Eye (tissue), 1 donor: ENCODE results near the gene RPS26.
"Not testable (repeated sequence)": the region's sequence is repeated elsewhere in the genome, so short reads cannot be mapped to it uniquely, and the experiment has no call there.

Experiments
- DNase-seq: peaks from one replicate; pipeline ENCODE4 v3.0.0-alpha.2; 2015

RPS26 gene

DNA sequence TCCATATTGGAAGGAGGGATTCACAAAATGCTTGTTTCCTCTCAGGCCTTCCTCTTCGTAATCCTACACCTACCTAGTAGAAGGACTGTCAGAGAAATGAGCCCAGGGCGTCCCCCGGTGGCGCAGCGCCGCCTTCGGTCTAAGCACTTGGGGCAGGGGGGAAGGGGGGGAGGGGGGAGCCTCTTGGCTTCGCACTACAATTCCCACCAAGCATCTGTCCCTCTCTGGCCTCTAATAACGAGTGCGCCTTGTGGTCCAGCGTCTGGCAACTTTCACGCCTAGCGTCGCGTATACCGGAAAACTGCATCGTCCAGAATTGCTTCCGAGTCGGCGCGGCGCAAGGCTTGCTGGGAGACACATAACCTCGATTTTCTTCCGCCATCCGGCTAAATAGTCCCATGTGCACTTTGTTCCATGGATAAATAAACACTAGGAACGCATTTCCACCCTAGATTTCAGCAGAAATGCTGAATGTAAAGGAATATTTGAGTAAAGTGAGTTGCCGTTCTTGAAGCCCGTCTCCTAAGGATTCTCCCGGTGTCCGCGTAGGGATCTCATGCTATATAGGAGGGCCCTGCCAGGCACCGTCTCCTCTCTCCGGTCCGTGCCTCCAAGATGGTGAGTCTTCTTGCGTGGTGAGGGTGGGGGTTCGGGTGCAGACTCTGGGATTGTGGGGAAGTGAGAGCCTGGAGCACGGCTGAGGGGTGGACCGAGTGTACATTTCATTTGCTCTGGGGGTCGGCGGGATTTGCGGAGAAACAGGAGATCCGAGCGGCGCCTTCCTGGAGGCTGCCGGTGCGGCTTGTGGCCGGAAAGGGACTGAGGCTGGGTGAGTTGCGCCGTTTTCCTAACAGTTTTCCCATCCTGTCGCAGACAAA is at the start of gene RPS26:
Gene RPS26, plus strand, starts transcription at position 367 of the 878 bp plus-strand sequence. Its CDS starts 249 bp downstream, at position 616.
- DNase-seq, result peak; percentile 99

DNA sequence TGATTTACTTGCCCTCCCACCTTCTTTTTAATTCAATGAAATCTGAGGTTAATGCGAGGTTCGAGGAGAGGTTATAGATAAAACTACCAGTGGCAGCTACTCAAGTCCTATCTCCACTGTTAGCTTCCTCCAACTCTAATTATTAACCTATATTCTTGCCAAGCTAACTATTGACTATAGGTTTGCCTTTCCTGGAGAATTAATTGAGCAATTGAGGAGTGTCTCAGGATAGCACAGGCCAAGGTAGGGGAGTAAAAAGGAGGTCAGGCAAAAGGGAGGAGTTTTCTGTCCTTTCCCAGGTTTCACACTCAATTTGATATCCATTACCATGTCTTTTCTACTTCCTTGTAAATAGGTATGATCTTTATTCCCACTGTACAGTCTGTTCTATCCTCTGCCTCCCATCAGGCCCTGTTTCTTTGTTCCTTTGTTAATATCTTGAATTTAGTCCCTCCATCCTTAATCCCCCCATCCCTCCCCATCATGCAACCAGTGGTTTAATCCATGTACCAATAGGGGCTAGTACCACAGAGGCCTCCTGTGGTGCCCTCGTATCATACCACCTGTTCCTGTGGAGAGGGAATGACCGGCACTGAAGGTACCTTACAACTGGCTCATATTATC is 48.4 kb upstream of the RPS26 start:
- no peak for DNase-seq

DNA sequence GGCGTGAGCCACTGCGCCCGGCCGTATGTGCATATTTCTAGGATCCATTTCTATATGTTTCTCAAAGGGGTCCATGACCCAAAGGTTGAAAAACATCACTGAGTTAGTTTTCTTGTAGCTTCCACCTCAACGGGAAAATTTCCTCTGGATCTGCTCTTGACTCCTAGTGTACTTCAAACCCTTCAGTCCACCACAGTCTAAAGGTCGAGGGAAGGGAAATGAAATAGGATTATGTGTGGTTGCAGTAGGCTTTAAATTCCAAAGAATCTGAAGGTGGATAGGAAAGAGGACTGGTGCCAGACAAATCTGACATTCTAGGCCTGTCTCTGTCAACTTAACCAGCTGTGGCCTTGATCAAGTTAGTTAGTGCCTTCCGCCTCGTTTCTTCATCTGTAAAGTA is 46.4 kb upstream of the RPS26 start:
- no peak for DNase-seq

DNA sequence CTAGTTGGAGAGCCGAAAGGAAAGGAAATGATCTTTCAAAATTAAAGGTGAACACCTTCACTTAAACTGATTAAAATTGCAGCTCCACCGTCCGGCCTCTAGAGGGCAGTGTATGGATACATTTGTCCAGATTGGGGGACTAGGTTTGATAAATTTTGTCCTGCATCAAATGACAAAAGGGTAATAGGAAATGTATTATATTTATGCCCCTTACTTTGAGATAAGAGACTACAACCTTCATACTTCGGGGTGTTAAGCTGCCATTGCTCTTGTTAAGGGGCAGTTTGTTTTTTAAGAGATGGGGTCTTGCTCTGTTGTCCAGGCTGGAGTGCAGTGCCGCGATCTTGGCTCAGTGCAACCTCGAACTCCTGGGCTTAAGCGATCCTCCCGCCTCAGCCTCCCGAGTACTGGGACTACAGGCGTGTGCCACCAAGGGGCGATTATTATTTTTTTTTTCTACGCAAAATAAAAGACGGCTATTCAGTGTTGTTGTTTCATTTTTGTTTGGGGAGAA is 45.5 kb upstream of the RPS26 start:
- DNase-seq, result peak; percentile 92

DNA sequence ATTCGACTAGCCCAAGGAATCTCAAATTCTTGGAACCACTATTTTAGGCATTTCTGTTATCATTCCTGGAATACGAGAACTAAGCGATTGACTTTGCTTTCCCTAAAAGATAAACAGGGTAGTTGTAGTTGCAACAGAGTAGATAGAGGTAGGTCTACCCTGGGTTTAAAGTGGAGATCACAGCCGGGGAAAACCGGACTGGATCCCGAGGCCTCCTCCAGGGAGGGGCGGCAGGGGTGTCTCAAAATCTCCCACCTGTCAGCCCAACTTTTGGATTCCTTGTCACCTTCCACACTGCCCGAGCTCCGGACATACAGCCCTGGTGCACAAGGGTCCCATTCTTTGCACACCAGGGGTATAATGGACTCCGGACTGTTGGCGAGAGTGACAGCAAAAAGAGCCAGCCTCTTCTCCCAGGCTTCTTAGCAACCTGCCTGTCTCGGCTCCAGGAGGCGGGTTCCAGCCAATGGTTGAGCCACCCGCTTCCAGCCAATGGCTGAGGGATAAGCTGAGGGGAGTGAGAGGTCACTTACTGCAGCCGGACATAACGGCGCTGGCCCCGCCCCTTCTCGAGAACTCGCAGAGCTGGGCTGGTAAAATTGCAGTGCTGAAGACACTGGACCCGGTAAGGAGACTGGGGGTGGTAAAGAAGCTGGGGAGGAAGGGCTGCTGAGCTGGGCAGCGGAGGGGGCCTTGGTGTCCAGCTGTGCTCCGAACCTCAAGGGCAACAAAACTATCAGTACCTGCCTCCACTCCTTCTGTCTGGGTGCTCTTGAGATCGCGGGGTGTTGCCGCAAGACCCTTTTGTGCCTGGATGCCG is 44.8 kb upstream of the RPS26 start, which contains the start of gene SUOX:
Gene SUOX, plus strand, starts transcription at position 562 of the 820 bp plus-strand sequence. CDS start 4,946 bp downstream, outside the sequence.
- DNase-seq, result peak; percentile 97

DNA sequence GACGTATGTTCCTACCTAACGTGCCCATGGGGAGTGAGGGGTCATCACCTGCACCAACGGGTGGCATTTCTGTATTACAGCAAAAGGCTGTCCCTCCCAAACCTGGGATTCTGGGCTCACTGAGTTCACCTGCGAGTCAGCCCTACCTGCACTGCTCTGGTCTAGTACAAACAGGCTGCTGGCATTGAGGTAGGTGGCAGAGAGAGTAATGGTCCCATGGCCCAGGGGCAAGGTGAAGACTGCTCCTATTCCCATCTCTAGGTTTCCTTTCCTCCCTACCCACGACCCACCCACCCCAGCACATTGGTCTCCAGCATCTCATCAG is 44.2 kb upstream of the RPS26 start:
- DNase-seq, result no peak

DNA sequence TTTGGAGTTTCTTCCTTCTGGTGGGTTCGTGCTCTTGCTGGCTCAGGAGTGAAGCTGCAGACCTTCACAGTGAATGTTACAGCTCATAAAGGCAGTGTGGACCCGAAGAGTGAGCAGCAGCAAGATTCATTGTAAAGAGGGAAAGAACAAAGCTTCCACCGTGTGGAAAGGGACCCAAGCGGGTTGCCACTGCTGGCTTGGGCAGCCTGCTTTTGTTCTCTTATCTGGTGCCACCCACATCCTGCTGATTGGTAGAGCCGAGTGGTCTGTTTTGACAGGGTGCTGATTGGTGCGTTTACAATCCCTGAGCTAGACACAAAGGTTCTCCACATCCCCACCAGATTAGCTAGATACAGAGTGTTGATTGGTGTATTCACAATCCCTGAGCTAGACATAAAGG is 42.2 kb upstream of the RPS26 start:
- not testable (repeated sequence) for DNase-seq

DNA sequence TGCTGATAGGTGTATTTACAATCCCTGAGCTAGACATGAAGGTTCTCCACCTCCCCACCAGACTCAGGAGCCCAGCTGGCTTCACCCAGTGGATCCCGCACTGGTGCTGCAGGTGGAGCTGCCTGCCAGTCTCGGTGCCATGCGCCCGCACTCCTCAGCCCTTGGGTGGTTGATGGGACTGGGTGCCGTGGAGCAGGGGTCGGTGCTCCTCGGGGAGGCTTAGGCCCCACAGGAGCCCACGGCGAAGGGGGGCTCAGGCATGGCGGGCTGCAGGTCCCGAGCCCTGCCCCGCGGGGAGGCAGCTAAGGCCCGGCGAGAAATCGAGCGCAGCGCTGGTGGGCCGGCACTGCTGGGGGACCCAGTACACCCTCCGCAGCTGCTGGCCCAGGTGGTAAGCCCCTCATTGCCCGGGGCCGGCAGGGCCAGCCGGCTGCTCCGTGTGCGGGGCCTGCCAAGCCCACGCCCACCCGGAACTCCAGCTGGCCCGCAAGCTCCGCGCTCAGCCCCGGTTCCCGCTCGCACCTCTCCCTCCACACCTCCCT is 41.6 kb upstream of the RPS26 start:
- not testable (repeated sequence) for DNase-seq

DNA sequence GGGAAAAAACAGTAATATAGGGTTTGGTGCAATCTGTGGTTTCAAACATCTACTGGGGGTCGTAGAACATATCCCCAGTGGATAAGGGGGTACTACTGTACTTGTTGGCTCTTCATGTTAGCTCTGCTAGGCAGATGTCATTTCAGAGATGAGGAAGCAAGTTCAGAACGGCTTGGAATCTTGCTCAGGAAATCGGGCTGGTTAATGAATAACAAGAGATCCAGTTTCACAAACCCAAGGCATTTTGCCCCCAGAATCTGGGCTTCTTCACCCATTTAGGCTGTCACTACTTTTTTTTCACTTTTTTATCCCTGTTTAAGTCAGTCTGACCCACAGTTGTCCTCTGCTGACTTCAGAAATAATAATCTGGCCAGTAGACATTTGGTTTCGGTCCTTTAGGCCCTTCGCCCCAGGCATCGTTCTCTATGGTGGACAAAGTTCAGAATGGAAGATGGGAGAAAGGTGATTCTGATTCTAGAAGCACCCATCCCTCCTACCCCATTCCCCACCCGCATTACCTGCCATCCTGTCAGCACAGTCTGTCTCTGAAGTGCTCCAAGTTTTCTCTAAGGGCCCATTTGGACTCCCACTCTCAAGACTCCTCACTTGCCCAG is 40.1 kb upstream of the RPS26 start:
- DNase-seq, result no peak

DNA sequence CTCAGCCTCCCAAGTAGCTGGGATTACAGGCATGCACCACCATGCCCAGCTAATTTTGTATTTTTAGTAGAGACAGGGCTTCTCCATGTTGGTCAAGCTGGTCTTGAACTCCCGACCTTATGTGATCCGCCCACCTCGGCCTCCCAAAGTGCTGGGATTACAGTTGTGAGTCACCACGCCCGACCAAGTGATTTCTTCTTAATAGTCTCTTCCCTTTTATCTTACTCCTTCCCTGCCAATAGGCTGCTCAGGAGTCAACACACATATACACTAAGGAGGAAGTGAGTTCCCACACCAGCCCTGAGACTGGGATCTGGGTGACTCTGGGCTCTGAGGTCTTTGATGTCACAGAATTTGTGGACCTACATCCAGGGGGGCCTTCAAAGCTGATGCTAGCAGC is 38.3 kb upstream of the RPS26 start:
- DNase-seq, result not testable (repeated sequence)

DNA sequence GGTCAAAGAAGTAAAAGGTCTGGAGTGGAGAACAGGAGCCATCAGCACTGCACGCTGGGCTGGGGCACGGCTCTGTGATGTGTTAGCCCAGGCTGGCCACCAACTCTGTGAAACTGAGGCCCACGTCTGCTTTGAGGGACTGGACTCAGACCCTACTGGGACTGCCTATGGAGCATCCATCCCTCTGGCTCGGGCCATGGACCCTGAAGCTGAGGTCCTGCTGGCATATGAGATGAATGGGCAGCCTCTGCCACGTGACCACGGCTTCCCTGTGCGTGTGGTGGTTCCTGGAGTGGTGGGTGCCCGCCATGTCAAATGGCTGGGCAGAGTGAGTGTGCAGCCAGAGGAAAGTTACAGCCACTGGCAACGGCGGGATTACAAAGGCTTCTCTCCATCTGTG is 37.5 kb upstream of the RPS26 start:
- DNase-seq, result no peak

DNA sequence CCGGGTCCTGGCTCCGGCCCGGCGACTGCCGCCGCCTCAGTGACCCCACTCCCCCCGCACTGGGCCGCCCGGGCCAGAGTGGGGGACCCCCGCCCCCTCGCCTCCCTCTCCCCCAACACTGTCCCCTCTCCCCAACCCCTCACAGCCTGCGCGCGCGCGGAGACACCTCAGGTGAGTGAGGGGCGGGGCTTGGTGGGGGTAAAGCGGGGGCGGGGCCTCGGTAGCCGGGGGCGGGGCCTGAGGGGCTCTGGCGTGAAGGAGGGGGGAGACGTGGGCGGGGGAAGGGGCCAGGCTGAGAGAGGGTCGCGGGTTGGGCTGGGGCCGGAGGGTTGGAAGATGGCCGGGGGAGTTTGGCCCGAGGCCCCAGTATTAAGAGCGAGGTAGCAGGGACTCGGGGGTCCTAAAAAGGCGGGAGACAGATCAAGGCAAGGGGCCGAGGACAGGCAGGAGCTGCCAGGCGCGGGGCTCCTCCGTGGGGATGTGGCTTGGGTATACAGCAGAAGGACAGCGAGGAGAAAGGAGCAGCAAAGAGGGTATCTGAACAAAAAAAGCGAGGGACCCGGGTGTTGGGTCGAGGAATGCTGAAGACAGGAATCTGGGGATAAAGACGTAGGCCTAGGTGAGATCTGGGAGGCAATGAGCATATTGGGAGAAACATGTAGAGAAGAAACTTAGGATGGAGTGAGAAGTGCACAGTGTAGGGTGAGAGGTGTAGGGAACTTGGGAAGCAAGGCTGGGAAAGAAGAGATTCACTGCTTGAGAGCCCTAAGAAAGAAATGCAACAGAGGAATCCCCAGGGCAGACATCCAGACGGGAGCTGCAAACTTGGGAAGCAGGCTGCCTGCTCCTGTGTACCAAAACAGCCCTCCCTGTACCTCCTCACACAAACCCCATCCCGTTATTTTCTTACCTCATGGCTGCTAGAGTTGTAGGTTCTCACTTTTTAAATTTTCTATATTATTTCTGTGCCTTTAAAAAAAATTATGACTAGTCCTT is 33.9 kb upstream of the RPS26 start:
- peak; percentile 83 for DNase-seq

DNA sequence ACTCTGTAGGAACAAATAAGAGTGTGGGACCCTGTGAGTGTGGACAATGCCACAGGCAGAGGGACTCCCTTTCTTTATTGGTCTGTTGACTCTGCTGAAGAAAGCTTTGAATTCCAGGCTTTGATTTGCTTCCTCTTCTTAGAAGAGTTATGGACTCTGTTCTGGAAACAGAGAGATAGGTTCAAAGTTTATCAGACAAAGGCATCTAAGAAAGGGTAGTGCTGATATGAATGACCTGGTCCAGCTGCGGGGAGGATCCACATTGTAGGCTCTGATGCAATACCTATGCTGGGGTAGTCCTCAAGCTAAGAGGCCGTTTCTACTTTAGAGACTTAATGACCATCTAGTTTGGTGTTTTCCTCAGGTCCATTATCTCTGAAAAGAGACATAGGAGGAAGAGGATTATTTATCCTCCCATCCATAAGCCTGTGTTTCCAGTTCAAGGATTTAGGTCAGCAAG is 31.6 kb upstream of the RPS26 start:
- no peak for DNase-seq

DNA sequence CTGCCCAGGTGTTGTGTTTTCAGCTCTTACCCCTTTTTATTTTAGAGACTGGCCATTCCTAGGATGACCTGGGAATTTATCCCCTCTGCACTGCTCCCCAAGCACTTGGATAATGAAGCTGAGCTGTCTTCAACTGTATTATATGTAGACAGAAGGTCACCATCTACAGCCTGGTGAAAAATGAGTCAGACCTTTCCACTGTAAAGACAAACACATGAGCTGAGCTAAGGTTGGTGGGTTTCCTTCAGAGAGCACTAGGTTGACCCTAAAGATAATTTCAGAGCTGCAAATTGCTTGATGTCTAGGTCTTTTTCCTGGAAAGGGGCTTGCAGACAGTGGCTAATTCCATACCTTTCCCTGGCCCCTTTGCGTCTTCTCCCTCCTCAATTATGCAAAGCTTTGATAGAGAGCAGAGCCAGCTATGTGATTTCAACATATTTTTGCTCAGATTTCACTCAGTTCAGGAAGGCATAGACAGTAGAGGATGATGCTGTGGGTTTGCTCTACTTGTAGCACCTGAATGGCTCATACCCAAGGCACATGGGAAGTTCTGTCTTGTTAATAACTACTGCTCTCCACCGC is 30.1 kb upstream of the RPS26 start:
- DNase-seq, result no peak

DNA sequence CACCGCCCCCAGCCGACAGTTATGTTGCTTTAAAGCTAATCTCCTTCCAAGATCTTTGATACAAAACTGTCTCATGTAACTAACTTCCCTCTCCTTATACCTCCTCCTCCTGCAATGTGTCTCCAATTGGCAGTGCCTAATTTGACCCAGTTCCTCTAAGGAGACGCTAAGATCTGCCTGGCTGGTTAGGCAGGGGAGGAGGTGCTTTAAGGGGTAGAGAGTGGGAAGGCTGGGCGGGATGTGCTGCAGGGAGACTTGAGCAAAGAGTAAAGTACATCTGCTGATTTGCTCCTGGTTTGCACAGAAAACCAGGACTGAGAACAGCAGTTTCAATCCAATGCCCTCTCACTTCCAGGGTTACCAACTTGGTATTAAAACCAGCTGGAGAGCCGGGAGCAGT is 28.2 kb upstream of the RPS26 start:
- DNase-seq, result peak; percentile 33

DNA sequence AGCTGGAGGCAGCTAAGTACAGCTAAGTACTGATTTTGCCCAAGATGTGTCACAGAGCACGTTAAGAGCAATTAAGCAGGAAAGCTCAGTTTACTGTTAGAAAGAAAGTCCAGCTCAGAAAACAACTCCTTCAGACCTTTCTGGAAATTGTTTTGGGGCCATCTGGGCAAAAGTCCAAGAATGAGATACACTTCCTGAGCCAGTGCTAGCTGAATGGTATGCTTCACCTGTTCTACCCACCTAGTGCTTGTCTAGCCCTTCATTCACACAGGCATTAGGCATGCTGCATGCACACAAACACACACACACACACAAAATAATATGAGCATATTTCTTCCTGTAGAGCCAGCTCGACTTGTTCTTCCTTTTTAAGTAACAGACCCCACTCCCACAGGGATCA is 27.5 kb upstream of the RPS26 start:
- peak; percentile 9 for DNase-seq

DNA sequence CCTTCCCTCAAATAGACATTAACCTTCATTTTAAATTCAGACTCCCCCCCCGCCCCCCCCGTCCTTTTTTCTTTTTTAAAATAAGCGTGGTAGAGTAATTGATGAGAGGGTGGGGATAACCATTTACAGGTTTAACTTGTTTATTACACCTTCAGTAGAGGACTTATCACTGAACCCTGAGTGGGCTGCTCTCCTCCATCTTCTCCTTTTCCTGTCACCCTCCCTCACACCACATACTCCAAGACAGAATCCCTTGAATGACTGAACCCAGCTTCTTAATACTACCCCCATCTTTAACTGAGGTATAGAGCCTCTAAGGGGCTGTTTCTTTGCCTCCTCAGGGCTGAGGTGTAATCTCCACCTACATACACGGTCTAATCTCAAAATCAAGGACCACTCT is 24.5 kb upstream of the RPS26 start:
- DNase-seq, result no peak

DNA sequence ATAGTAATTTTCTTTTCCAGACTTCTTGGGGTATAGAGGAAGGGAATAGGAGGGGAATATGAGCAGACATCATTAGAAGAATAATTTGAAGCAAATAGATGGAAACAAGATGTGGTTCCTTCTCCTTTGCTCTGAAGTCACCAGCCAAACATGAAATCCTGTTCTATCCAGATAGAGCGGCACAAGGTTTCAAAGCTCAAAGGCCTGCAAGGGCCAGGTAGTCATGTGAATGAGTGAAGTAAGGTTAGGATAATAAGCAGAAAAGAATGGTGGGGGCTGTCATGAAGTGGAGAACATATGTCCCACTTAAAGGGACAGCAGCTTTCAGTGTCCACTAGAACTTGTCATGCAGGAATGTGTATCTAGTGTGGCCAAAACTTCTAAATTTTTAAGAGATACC is 23.4 kb upstream of the RPS26 start:
- no peak for DNase-seq

DNA sequence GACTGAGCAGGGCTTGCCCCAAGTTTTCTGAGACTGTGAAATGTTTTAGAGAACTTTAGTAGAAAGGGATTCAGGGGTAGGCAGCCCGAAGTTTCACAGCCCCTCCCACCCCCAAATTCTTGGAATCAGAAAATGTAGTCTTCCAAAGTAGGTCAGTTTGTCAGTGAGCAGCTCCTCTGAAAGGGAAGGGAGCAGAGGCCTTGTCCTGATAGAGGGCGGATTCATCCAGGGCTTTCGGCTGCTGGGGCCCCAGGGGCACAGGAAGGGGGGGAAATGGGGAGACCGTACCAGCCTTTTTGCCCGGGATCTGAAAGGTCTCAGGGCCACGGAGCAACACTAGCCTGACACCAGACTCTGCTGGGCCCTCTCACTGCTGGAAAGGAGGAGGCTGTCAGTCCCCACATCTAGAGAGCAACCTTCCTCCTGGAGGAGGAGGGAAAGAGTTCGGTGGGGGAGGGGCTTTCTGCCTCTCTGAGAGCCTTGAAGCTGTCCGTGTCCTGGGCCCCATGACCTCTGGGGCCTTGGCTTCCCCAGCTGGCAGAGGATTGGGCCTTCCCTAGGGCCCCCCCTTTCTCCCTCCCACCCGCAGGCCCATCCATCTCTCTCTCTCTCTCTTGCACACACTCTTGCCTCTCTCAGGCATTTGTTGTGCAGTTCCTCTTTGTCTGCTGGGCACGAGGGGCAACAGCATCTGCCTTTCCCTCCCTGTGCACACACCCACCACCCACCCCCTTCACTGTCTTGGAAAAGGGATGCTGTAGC is 21.1 kb upstream of the RPS26 start, which contains the start of gene IKZF4:
Gene IKZF4, plus strand, starts transcription at position 621 of the 762 bp plus-strand sequence. CDS start 451 bp downstream, outside the sequence.
- DNase-seq, result peak; percentile 95
